RWPE2 (cell line): ENCODE data around the gene NLRP14.

ENCODE experiments used
- ATAC-seq: fragments of 200-7000 bp; cut with Tn5 transposase; 3 replicates; pipeline ENCODE4 v1.9.1; 2021; ENCODE audit warnings: low read depth
- DNase-seq: peaks from one replicate; pipeline ENCODE4 v3.0.0-alpha.2; 2020; ENCODE audit warnings: low spot score
- H3K27ac ChIP-seq: fragments of 450-650 bp; 2 replicates; pipeline ENCODE4 v1.5.1; 2017; ENCODE audit warnings: mild to moderate bottlenecking; ENCODE audit not compliant: poor library complexity, severe bottlenecking
- H3K27me3 ChIP-seq: fragments of 250-450 bp; sonication (Bioruptor Pico); 2 replicates; pipeline ENCODE4 v1.5.1; 2021; ENCODE audit warnings: mild to moderate bottlenecking, moderate library complexity; ENCODE audit not compliant: insufficient read depth, poor library complexity, severe bottlenecking
- H3K36me3 ChIP-seq: fragments of 250-450 bp; sonication (Bioruptor Pico); 2 replicates; pipeline ENCODE4 v1.5.1; 2020; ENCODE audit warnings: low read depth, mild to moderate bottlenecking, moderate library complexity
- H3K4me1 ChIP-seq: fragments of 250-450 bp; sonication (Bioruptor Pico); 2 replicates; pipeline ENCODE4 v1.5.1; 2021; ENCODE audit warnings: mild to moderate bottlenecking, moderate library complexity; ENCODE audit not compliant: insufficient read depth, poor library complexity, severe bottlenecking
- H3K4me3 ChIP-seq: fragments of 250-450 bp; sonication (Bioruptor Pico); 2 replicates; pipeline ENCODE4 v1.5.1; 2021; ENCODE audit warnings: mild to moderate bottlenecking, moderate library complexity; ENCODE audit not compliant: severe bottlenecking
- H3K9me3 ChIP-seq: fragments of 250-450 bp; sonication (Bioruptor Pico); 2 replicates; pipeline ENCODE4 v1.5.1; 2021; ENCODE audit warnings: mild to moderate bottlenecking, moderate library complexity; ENCODE audit not compliant: severe bottlenecking
- CTCF ChIP-seq: fragments of 450-650 bp; IDR thresholded peaks from one replicate; pipeline ENCODE4 v1.5.1; 2017; ENCODE audit warnings: mild to moderate bottlenecking, moderate library complexity; ENCODE audit not compliant: poor library complexity, severe bottlenecking

NLRP14 gene

DNA sequence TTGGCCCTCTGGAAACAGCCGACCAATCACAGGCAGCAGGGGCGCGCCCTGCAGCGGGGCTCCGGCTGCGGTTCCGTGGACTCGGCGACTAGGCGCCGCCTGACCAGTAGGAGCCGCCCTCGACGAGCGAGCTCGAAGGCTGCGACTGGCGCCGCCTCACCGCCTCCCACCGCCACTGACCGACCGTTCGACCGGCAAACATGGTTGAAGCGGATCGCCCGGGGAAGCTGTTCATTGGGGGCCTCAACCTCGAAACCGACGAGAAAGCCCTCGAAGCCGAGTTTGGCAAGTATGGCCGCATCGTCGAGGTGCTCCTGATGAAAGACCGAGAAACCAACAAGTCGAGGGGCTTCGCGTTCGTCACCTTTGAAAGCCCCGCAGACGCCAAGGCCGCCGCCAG lies 68.6 kb downstream of the NLRP14 start, which contains the start of gene RBMXL2:
TSS of gene RBMXL2 (plus strand) at position 78 of the 400 bp plus-strand sequence. CDS start at position 201, 123 bp downstream.
- no peak for TF ChIP-seq CTCF
- no peaks in the 10 kb centered on the region for H3K9me3 ChIP-seq
- no peaks in the 10 kb centered on the region for H3K36me3 ChIP-seq
- H3K4me3 ChIP-seq: no peak within 1 kb of the TSS
- no peak for ATAC-seq
- H3K4me1 ChIP-seq: no peaks in the 10 kb centered on the region
- DNase-seq: no peak
- peaks cover 20% of the 10 kb centered on the region for H3K27me3 ChIP-seq
- no peak within 1 kb of the TSS for H3K27ac ChIP-seq

- no peaks in the 10 kb centered on the region for H3K36me3 ChIP-seq
- H3K4me1 ChIP-seq: no peaks in the 10 kb centered on the region
- no peaks in the 10 kb centered on the region for H3K9me3 ChIP-seq
- ATAC-seq (no peak), DNase-seq (no peak)
- peaks cover 23% of the 10 kb centered on the region for H3K27me3 ChIP-seq
- no peak overlapping the region for H3K27ac ChIP-seq
- TF ChIP-seq CTCF: no peak
- no peak overlapping the region for H3K4me3 ChIP-seq
These were observed 69.3 kb downstream of the NLRP14 start for GRCh38 chr11:7089328-7090251.

DNA sequence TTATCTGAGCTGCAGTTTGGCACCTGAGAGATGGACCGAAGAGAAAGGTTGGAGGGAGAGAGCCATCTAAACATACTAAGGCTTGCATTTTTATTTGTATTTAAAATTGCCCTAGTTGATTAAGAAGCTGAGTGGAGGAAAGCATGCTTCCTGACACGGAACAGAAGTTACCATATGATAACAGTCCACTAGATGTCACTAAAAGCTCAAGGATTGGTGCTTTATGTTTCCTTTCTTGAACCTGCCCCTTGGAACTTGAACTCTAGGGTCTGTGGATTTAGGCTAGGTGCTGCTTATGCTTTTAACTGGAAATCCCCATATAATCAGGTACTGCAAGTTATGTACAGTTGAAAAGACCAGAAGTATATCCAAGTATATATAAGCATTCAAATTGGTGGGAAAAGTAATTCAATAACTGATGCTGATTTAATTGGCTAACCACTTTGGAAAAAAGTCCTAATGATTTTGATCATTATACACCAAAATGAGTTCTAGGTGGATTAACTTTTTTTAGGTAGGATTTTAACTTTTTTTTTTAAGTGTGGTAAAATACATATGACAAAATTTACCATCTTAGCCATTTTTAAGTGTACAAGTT lies 78.1 kb downstream of the NLRP14 start:
- peak; percentile 64; the same call in 2 of the 3 replicates for ATAC-seq
- H3K27me3 ChIP-seq: peaks cover 14% of the 10 kb centered on the region
- no peak for DNase-seq

GRCh38 chr11:7115780-7116179 lies 95.5 kb downstream of the NLRP14 start:
- no peaks in the 10 kb centered on the region for H3K36me3 ChIP-seq
- ATAC-seq (no peak), DNase-seq (no peak)
- H3K27ac ChIP-seq: no peak overlapping the region
- no peak overlapping the region for H3K4me3 ChIP-seq
- no peak for TF ChIP-seq CTCF
- no peaks in the 10 kb centered on the region for H3K4me1 ChIP-seq
- H3K27me3 ChIP-seq: no peaks in the 10 kb centered on the region
- no peaks in the 10 kb centered on the region for H3K9me3 ChIP-seq

More for the DNA sequence above, 78.1 kb downstream of the NLRP14 start:
- Histone ChIP-seq H3K36me3 (no peaks in the 10 kb centered on the region), H3K27ac (no peak overlapping the region), H3K4me1 (no peaks in the 10 kb centered on the region), H3K9me3 (no peaks in the 10 kb centered on the region), H3K4me3 (no peak overlapping the region)
- peak; percentile 74 for TF ChIP-seq CTCF
